ENCODE data around the gene PTGS2.

DNA sequence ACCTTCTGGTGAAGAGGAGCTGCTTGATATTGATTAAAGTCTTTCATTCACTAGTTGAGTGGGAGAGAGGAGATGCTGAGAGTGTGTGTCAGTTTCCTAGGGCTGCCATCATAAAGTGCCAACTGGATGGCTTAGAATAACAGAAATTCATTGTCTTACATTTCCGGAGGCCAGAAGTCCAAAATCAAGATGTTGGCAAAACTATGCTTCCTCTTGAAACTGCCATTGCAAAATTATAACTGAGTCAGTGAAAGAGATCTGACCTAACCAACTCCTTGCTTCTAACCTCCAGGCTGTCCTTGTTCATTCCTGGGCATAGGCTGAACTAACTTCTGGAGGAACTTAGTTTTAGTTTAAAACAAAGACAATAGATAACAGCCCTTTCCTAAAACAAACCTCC, 47.1 kb downstream of the PTGS2 start:
- TF ChIP-seq, protein P1, sequence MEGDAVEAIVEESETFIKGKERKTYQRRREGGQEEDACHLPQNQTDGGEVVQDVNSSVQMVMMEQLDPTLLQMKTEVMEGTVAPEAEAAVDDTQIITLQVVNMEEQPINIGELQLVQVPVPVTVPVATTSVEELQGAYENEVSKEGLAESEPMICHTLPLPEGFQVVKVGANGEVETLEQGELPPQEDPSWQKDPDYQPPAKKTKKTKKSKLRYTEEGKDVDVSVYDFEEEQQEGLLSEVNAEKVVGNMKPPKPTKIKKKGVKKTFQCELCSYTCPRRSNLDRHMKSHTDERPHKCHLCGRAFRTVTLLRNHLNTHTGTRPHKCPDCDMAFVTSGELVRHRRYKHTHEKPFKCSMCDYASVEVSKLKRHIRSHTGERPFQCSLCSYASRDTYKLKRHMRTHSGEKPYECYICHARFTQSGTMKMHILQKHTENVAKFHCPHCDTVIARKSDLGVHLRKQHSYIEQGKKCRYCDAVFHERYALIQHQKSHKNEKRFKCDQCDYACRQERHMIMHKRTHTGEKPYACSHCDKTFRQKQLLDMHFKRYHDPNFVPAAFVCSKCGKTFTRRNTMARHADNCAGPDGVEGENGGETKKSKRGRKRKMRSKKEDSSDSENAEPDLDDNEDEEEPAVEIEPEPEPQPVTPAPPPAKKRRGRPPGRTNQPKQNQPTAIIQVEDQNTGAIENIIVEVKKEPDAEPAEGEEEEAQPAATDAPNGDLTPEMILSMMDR (IDR thresholded peaks at IDR 0.05; ENCODE audit: insufficient read depth, low read length, poor library complexity, severe bottlenecking): no peak
- no peak for TF ChIP-seq EZH2phosphoT487 (conservative IDR thresholded peaks at IDR 0.05; ENCODE audit: low read length)
